ENCODE results near the gene MT1G. TPM values are rescaled to one million over a fixed set of nuclear protein-coding genes. Genes with fewer than 3 reads are reported as not detected.
"Not testable (repeated sequence)": the region's sequence is repeated elsewhere in the genome, so short reads cannot be mapped to it uniquely, and the experiment has no call there.

MT1G gene
- total RNA-seq, 1 donor from 2014 or later, result not detected

DNA sequence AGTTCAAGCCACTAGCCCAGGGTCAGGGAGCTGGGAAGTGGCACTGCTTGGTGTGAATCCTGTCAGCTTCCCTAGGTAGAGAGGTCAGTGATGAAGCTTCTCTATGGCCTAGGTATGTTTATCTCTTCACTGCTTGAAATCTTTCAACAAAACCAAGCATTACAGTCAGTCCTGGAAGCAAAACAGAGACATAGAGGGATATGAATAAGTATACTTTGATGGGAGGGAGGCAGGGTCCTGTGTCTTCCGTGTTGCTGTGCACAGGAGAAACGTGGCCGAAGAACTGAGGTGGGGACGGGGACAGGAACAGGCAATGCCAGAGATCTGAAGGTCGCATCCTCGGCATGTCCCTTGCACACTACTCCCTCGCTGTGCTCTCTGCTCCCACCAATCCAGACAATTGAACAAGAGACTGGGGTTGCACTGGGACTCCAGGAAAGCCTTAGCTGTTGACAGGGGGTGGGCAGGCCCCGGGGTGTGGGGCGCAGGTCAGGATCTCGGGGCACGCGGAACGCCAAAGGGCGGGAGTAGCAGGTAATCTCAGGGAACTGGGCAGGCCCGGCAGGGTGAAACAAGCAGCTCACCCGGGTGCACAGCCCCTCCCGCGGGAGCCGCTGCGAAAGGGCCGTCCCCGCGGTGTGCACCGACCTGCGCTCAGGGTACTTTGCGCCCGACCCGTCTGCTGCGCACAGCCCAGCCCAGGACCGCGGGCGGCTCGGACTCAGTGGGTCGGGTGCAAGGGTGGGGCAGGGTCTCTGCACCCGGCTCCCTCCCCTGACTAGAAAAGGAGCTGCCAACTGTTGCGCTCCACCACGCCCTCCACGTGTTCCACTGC, 1.4 kb upstream of the MT1G start, which contains the start of gene MT1H:
Gene MT1H (plus strand): TSS at position 810 of the 835 bp plus-strand sequence. CDS start 71 bp downstream, outside the sequence.
- Histone ChIP-seq H3K9me3 (ENCODE audit: control insufficient read depth in 3 of 3, low read length in 3 of 3) (no peaks in the 10 kb centered on the region), H3K9ac (ENCODE audit: low read depth in 1 of 3, low read length in 3 of 3) (no peak within 1 kb of the TSS), H3K27ac (ENCODE audit: low read depth, low read length) (no peak within 1 kb of the TSS), H3K36me3 (ENCODE audit: control insufficient read depth in 3 of 3, insufficient read depth in 3 of 3, low read length in 3 of 3) (no peaks in the 10 kb centered on the region), H3K27me3 (ENCODE audit: control insufficient read depth in 3 of 3, insufficient read depth in 3 of 3, low read length in 3 of 3) (peaks cover 26 to 49% (median 46%) of the 10 kb centered on the region in 3 donors), H3K4me1 (ENCODE audit: control insufficient read depth in 3 of 3, insufficient read depth in 3 of 3, low read length in 3 of 3) (peaks cover 0 to 13% (median 9%) of the 10 kb centered on the region in 3 donors), H3K4me3 (ENCODE audit: low read length in 3 of 3) (no peak within 1 kb of the TSS)

DNA sequence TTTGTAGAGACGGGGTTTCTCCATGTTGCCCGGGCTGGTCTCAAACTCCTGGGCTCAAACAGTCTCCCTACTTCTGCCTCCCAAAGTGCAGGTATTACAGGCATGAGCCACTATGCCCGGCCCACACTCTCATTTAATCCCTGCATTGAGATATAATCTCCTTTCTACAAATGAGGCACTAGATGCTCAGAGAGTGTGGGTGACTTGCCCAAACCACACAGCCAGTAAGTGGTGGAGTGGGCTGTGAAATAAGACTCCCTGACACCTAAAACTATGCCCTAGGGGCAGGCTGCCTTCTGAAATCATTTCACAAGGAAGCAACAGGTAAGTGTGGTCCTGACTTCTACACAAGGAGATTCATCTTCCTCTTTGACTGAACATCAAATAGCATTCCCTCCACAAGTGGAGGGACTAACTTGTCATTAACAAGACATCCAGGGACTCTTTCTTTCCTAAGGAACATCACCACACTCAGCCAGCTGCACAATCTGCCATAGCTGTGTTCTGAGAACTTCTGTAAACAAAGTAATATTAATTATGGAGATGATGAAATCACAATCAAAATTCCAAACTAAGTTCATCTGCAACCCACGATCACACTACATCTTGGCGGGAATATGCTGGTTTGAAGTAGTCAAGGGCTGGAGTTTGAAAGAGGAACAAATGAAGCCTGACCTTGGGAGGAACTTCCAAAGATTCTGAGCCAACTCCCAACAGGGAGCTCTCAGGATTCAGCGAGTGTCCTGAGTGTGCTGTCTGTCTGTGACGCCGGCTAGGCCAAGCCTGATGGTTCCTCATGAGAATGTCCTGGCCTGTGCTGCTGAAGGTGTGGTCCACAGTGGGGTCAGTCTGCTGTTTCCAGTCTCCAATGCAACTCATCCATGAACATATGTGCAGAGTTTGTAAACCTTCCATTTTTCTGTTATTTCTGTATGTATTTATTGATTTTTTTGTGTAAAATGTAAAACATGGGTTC, 2.3 kb downstream of the MT1G start:
- H3K36me3 ChIP-seq (ENCODE audit: control insufficient read depth in 3 of 3, insufficient read depth in 3 of 3, low read length in 3 of 3); H3K4me3 ChIP-seq (ENCODE audit: low read length in 3 of 3); H3K9ac ChIP-seq (ENCODE audit: low read depth in 1 of 3, low read length in 3 of 3); H3K27ac ChIP-seq (ENCODE audit: low read depth, low read length); H3K9me3 ChIP-seq (ENCODE audit: control insufficient read depth in 3 of 3, low read length in 3 of 3): not testable (repeated sequence)
- Histone ChIP-seq H3K4me1 (ENCODE audit: control insufficient read depth in 3 of 3, insufficient read depth in 3 of 3, low read length in 3 of 3) (peaks cover 5 to 11% (median 8%) of the 10 kb centered on the region in 3 donors), H3K27me3 (ENCODE audit: control insufficient read depth in 3 of 3, insufficient read depth in 3 of 3, low read length in 3 of 3) (peaks cover 40 to 66% (median 59%) of the 10 kb centered on the region in 3 donors)

DNA sequence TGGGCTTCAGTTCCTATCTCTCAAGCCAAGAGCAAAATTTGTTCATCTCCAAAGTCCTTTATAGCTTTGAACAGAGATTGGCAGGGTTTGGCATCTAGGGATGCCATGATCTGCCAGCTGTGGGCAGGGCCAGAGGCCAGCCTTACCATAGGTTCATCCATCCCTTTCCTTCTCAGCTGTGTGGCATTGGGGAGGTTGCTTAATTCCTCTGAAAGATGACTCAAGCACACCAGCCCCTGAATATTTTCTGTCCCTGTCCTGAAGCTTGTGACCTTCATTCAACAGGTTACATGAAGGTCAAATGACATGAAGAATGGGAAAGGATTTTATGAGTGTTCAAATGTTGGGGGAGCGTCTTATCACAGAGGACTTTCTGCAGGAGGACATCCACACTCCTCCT, 3.4 kb downstream of the MT1G start:
- Histone ChIP-seq H3K4me1 (ENCODE audit: control insufficient read depth in 3 of 3, insufficient read depth in 3 of 3, low read length in 3 of 3) (peaks cover 5 to 11% (median 6%) of the 10 kb centered on the region in 3 donors), H3K27me3 (ENCODE audit: control insufficient read depth in 3 of 3, insufficient read depth in 3 of 3, low read length in 3 of 3) (peaks cover 37 to 60% (median 49%) of the 10 kb centered on the region in 3 donors), H3K36me3 (ENCODE audit: control insufficient read depth in 3 of 3, insufficient read depth in 3 of 3, low read length in 3 of 3) (no peaks in the 10 kb centered on the region), H3K9ac (ENCODE audit: low read depth in 1 of 3, low read length in 3 of 3) (no peak overlapping the region), H3K9me3 (ENCODE audit: control insufficient read depth in 3 of 3, low read length in 3 of 3) (no peaks in the 10 kb centered on the region), H3K4me3 (ENCODE audit: low read length in 3 of 3) (no peak overlapping the region), H3K27ac (ENCODE audit: low read depth, low read length) (no peak overlapping the region)

DNA sequence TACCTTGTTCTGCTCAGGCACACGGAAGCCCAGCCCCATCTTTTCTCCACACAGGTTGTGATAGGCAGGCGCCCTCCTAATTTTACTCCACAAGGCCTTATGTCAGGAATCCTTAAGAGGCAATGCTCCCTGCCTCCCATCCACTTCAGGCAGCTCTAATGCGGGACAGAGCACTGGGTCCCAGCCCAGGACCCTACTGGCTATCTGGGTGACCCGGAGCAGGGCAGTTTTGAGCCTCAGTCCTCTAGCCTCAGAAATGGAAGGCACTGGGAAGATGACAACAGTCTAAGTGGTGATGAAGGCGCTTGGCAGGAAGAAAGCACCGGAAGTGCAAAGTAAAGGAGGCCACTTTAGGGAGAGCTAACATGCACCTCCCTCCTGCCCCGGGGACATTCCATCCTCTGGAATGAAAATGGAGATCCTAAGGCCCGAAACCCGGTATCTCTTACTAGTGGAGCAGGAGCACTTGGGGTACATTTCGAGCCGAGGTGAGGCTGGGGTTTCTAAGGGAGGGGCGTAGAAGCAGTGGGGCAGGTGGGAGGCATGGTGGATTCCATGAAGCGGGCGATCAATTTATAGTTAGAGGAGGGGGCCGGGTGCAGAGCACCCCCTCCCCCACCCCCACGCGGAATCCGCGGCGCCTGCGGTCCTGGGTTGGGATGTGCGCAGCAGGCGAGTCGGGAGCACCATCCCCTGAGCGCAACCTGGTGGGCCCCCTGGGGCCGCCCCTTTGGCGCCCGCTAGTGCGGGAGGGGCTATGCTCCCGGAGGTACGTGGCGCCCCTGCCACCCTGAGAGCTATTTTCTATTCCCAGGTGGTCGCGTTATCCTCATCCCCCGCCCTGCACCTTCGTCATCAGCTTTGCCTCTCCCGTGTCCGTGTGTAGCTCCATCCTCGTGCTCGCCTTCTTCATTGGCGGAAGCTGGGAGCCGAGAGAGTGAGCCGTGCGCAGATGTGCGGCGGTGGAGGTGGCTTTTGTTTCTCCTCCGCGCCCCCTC, 5.2 kb downstream of the MT1G start:
- no peaks in the 10 kb centered on the region for H3K36me3 ChIP-seq (ENCODE audit: control insufficient read depth in 3 of 3, insufficient read depth in 3 of 3, low read length in 3 of 3)
- no peak overlapping the region for H3K4me3 ChIP-seq (ENCODE audit: low read length in 3 of 3)
- no peak overlapping the region for H3K27ac ChIP-seq (ENCODE audit: low read depth, low read length)
- H3K9me3 ChIP-seq (ENCODE audit: control insufficient read depth in 3 of 3, low read length in 3 of 3), result no peaks in the 10 kb centered on the region
- peaks cover 41 to 57% (median 48%) of the 10 kb centered on the region in 3 donors for H3K27me3 ChIP-seq (ENCODE audit: control insufficient read depth in 3 of 3, insufficient read depth in 3 of 3, low read length in 3 of 3)
- H3K4me1 ChIP-seq (ENCODE audit: control insufficient read depth in 3 of 3, insufficient read depth in 3 of 3, low read length in 3 of 3), result peaks cover 8 to 15% (median 11%) of the 10 kb centered on the region in 3 donors
- no peak overlapping the region for H3K9ac ChIP-seq (ENCODE audit: low read depth in 1 of 3, low read length in 3 of 3)

DNA sequence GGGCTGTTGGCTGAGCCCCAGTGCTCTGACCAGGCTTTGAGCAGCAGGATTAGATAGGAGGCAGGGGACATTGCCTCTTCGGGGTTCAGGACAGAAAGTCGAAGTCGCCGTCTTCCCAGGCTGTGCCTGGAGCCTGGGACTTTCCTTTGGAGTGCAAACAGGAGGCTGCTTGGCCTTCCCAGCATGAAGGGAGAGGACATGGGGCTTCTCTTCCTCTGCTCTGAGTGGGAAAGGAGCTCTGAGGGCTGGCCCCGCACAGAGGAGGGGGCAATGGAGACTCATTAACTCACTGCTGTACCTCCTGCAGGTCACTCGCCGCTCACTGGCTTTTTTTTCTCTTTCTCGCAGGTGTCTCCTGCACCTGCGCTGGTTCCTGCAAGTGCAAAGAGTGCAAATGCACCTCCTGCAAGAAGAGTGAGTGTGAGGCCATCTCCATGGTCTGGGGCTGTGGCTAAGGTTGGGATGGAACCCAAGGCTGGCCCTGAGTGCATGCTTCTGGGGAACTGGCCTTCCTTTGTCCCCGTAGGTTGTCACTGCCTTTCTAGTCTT, 9.5 kb downstream of the MT1G start:
- Histone ChIP-seq H3K27ac (ENCODE audit: low read depth, low read length) (no peak overlapping the region), H3K9me3 (ENCODE audit: control insufficient read depth in 3 of 3, low read length in 3 of 3) (no peaks in the 10 kb centered on the region), H3K36me3 (ENCODE audit: control insufficient read depth in 3 of 3, insufficient read depth in 3 of 3, low read length in 3 of 3) (no peaks in the 10 kb centered on the region), H3K27me3 (ENCODE audit: control insufficient read depth in 3 of 3, insufficient read depth in 3 of 3, low read length in 3 of 3) (peaks cover 29 to 37% (median 31%) of the 10 kb centered on the region in 3 donors), H3K4me1 (ENCODE audit: control insufficient read depth in 3 of 3, insufficient read depth in 3 of 3, low read length in 3 of 3) (peaks cover 8 to 18% (median 14%) of the 10 kb centered on the region in 3 donors), H3K4me3 (ENCODE audit: low read length in 3 of 3) (peak overlapping the region; percentile 64 to 67 (median 65)), H3K9ac (ENCODE audit: low read depth in 1 of 3, low read length in 3 of 3) (peak overlapping the region in 1 of 3 donors; percentile 68)

DNA sequence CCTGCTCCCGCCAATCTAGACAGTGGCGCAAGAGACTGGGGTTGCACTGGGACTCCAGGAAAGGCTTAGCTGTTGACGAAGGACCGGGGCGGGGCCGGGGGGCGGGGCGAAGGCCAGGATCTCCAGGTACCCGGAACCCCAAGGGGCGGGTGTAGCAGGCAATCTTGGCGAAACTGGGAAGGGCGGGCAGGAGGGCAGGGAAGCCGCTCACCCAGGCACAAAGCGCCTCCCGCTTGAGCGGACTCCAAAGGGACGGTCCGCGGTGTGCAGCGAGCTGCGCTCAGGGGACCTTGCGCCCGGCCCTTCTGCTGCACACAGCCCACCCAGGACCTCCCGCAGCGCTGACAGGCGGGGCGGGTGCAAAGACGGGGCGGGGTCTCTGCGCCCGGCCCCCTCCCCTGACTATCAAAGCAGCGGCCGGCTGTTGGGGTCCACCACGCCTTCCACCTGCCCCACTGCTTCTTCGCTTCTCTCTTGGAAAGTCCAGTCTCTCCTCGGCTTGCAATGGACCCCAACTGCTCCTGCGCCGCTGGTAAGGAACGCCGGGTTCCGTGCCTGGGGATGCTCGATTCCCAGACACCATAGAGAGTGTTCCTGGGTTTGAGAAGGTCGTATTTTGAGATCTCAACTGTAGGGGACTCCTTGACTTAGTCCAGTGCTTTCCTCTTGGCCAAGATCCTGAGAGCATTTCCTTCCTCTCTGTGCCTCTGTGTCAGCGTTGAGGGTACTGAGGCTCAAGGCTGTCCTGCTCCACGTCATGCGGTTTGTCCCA, 10.1 kb downstream of the MT1G start, which contains the start of gene MT1F:
Gene MT1F (plus strand): TSS at position 405 of the 772 bp plus-strand sequence. CDS start 100 bp downstream, at position 505.
- Histone ChIP-seq H3K4me3 (ENCODE audit: low read length in 3 of 3) (peak within 1 kb of the TSS; percentile 64 to 67 (median 65)), H3K36me3 (ENCODE audit: control insufficient read depth in 3 of 3, insufficient read depth in 3 of 3, low read length in 3 of 3) (no peaks in the 10 kb centered on the region), H3K27me3 (ENCODE audit: control insufficient read depth in 3 of 3, insufficient read depth in 3 of 3, low read length in 3 of 3) (peaks cover 26 to 33% (median 27%) of the 10 kb centered on the region in 3 donors), H3K4me1 (ENCODE audit: control insufficient read depth in 3 of 3, insufficient read depth in 3 of 3, low read length in 3 of 3) (peaks cover 6 to 18% (median 14%) of the 10 kb centered on the region in 3 donors), H3K9ac (ENCODE audit: low read depth in 1 of 3, low read length in 3 of 3) (peak within 1 kb of the TSS in 2 of 3 donors; percentile 50 to 68), H3K9me3 (ENCODE audit: control insufficient read depth in 3 of 3, low read length in 3 of 3) (no peaks in the 10 kb centered on the region), H3K27ac (ENCODE audit: low read depth, low read length) (no peak within 1 kb of the TSS)

DNA sequence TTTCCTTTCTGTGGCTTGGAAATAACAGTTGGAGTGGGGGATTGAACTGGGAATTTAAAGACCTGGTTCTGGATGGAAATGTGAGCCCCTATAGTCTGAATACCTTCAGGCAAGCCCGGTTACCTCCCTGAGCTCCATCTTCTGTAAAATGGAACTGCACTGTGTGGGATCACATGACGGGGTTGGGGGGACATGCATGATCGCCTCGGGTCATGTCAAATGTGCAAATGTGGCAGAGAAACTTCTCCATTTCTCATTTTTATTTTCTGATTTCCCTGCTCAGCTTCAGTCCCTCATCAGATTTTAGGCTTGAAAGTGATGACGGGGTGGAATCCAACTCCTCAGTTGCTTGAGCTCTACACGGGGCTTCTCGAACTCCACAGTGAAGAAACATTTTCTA, 14.6 kb downstream of the MT1G start:
- H3K36me3 ChIP-seq (ENCODE audit: control insufficient read depth in 3 of 3, insufficient read depth in 3 of 3, low read length in 3 of 3), result no peaks in the 10 kb centered on the region
- H3K9me3 ChIP-seq (ENCODE audit: control insufficient read depth in 3 of 3, low read length in 3 of 3), result no peaks in the 10 kb centered on the region
- H3K4me3 ChIP-seq (ENCODE audit: low read length in 3 of 3), result no peak overlapping the region
- H3K27ac ChIP-seq (ENCODE audit: low read depth, low read length), result no peak overlapping the region
- no peak overlapping the region for H3K9ac ChIP-seq (ENCODE audit: low read depth in 1 of 3, low read length in 3 of 3)
- peaks cover 4 to 19% (median 14%) of the 10 kb centered on the region in 3 donors for H3K27me3 ChIP-seq (ENCODE audit: control insufficient read depth in 3 of 3, insufficient read depth in 3 of 3, low read length in 3 of 3)
- H3K4me1 ChIP-seq (ENCODE audit: control insufficient read depth in 3 of 3, insufficient read depth in 3 of 3, low read length in 3 of 3), result peaks cover 4 to 11% (median 10%) of the 10 kb centered on the region in 3 donors

DNA sequence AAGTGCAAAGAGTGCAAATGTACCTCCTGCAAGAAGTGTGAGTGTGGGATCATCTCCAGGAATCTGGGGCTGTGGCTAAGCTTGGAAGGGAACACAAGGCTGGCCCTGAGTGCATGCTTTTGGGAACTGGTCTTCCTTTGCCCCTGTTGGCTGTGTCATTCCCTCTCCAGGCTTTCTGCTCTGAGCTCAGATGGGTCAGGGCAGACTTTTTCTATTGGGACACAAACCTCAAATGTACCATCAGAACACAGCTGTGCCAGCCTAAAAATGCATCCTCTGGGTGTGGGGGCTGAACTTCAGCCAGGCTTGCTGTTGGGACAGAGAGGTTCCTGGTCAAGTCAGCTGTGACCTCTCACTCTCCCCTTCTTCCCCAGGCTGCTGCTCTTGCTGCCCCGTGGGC, 15.3 kb downstream of the MT1G start:
- H3K9ac ChIP-seq (ENCODE audit: low read depth in 1 of 3, low read length in 3 of 3), result no peak overlapping the region
- H3K36me3 ChIP-seq (ENCODE audit: control insufficient read depth in 3 of 3, insufficient read depth in 3 of 3, low read length in 3 of 3), result no peaks in the 10 kb centered on the region
- no peaks in the 10 kb centered on the region for H3K9me3 ChIP-seq (ENCODE audit: control insufficient read depth in 3 of 3, low read length in 3 of 3)
- H3K27ac ChIP-seq (ENCODE audit: low read depth, low read length), result no peak overlapping the region
- H3K4me1 ChIP-seq (ENCODE audit: control insufficient read depth in 3 of 3, insufficient read depth in 3 of 3, low read length in 3 of 3), result peaks cover 0 to 5% (median 4%) of the 10 kb centered on the region in 3 donors
- H3K27me3 ChIP-seq (ENCODE audit: control insufficient read depth in 3 of 3, insufficient read depth in 3 of 3, low read length in 3 of 3), result peaks cover 0 to 16% (median 15%) of the 10 kb centered on the region in 3 donors
- H3K4me3 ChIP-seq (ENCODE audit: low read length in 3 of 3), result no peak overlapping the region
